OCI-LY1 (cell line): ENCODE results near the gene TTLL3.
"Not testable (repeated sequence)": the region's sequence is repeated elsewhere in the genome, so short reads cannot be mapped to it uniquely, and the experiment has no call there.

ENCODE experiments used
- H2AFZ ChIP-seq: fragments of 200-600 bp; sonication (generic), shearing (Covaris generic); 2 replicates; pipeline ENCODE4 v1.6.0; 2014; ENCODE audit warnings: antibody characterized with exemption, mild to moderate bottlenecking, low read length
- H3F3A ChIP-seq: fragments of 200-600 bp; sonication (generic), shearing (Covaris generic); 2 replicates; pipeline ENCODE4 v1.6.0; 2014; ENCODE audit warnings: mild to moderate bottlenecking, antibody characterized with exemption, low read length, moderate library complexity; ENCODE audit not compliant: insufficient read depth
- H3K27ac ChIP-seq: fragments of 200-600 bp; sonication (generic); 2 replicates; pipeline ENCODE4 v1.5.1; 2014; ENCODE audit warnings: low read length, mixed run types, mild to moderate bottlenecking, low read depth; ENCODE audit not compliant: poor library complexity, severe bottlenecking
- H3K27me3 ChIP-seq: fragments of 200-600 bp; sonication (generic); 2 replicates; pipeline ENCODE4 v1.6.0; 2014; ENCODE audit warnings: antibody characterized with exemption, mild to moderate bottlenecking, low read length, moderate library complexity; ENCODE audit not compliant: insufficient read depth
- H3K36me3 ChIP-seq: fragments of 200-600 bp; sonication (generic); 2 replicates; pipeline ENCODE4 v1.6.1; 2014; ENCODE audit warnings: mild to moderate bottlenecking, antibody characterized with exemption, low read length, moderate library complexity, mixed read lengths; ENCODE audit not compliant: insufficient read depth
- H3K4me1 ChIP-seq: fragments of 200-600 bp; sonication (generic); 2 replicates; pipeline ENCODE4 v1.5.1; 2014; ENCODE audit warnings: mild to moderate bottlenecking, low read length, moderate library complexity; ENCODE audit not compliant: insufficient read depth, severe bottlenecking
- H3K4me2 ChIP-seq: fragments of 200-600 bp; sonication (generic), shearing (Covaris generic); 2 replicates; pipeline ENCODE4 v1.6.1; 2014; ENCODE audit warnings: low read length
- H3K4me3 ChIP-seq: fragments of 200-600 bp; sonication (generic); 2 replicates; pipeline ENCODE4 v1.5.1; 2014; ENCODE audit warnings: low read length, low read depth, mild to moderate bottlenecking, mixed read lengths; ENCODE audit not compliant: poor library complexity, severe bottlenecking
- H3K79me2 ChIP-seq: fragments of 200-600 bp; shearing (Covaris generic); 2 replicates; pipeline ENCODE4 v1.6.1; 2016; ENCODE audit warnings: mixed run types, low read length, mixed read lengths; ENCODE audit not compliant: insufficient read depth
- H3K9ac ChIP-seq: fragments of 200-600 bp; sonication (generic), shearing (Covaris generic); 2 replicates; pipeline ENCODE4 v1.6.1; 2014; ENCODE audit warnings: mild to moderate bottlenecking, low read length, mixed read lengths
- H3K9me2 ChIP-seq: fragments of 200-600 bp; sonication (generic), shearing (Covaris generic); 2 replicates; pipeline ENCODE4 v1.6.1; 2014; ENCODE audit warnings: low read depth, mild to moderate bottlenecking, low read length, mixed read lengths
- H3K9me3 ChIP-seq: fragments of 200-600 bp; shearing (Covaris generic); 2 replicates; pipeline ENCODE4 v1.6.1; 2014; ENCODE audit warnings: low read length, mixed read lengths
- H4K20me1 ChIP-seq: fragments of 200-600 bp; sonication (generic), shearing (Covaris generic); 2 replicates; pipeline ENCODE4 v1.6.0; 2016; ENCODE audit warnings: mild to moderate bottlenecking, low read length; ENCODE audit not compliant: insufficient read depth
- EZH2 ChIP-seq: fragments of 200-600 bp; sonication (generic), shearing (Covaris generic); IDR thresholded peaks from 2 replicates; pipeline ENCODE4 v1.8.0; 2017; ENCODE audit warnings: borderline replicate concordance, mixed run types, mild to moderate bottlenecking, antibody characterized with exemption, low read length, moderate library complexity, mixed read lengths
- TF ChIP-seq, protein P1 (sequence below): fragments of 200-600 bp; sonication (generic), shearing (Covaris generic); IDR thresholded peaks from 2 replicates; pipeline ENCODE4 v1.5.1; 2017; ENCODE audit warnings: mild to moderate bottlenecking, antibody characterized with exemption, low read length, moderate library complexity, mixed read lengths

The TTLL3 gene

DNA sequence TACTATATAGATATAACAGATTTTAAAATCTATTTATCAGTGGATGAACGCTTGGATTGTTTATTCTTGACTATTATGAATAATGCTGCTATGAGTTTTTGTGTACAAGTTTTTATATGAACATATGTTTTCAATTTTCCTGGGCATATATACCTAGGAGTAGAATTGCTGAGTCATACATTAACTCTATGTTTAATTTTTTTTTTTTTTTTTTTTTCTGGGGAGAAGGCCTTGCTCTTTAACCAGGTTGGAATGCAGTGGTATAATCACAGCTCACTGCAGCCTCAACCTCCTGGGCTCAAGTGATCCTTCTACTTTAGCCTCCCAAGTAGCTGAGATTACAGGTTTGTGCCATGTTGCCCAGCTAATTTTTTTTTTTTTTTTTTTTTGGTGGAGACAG is 60.9 kb downstream of the TTLL3 start:
- Histone ChIP-seq H3K9ac (no peak overlapping the region), H3K79me2 (no peaks in the 10 kb centered on the region), H3K9me2 (no peaks in the 10 kb centered on the region), H3F3A (no peaks in the 10 kb centered on the region), H3K4me3 (no peak overlapping the region), H3K27ac (no peak overlapping the region), H3K9me3 (no peaks in the 10 kb centered on the region), H3K36me3 (no peaks in the 10 kb centered on the region), H3K4me2 (no peak overlapping the region), H4K20me1 (no peaks in the 10 kb centered on the region), H3K27me3 (no peaks in the 10 kb centered on the region), H3K4me1 (no peaks in the 10 kb centered on the region), H2AFZ (no peak overlapping the region)
- TF ChIP-seq, protein P1, sequence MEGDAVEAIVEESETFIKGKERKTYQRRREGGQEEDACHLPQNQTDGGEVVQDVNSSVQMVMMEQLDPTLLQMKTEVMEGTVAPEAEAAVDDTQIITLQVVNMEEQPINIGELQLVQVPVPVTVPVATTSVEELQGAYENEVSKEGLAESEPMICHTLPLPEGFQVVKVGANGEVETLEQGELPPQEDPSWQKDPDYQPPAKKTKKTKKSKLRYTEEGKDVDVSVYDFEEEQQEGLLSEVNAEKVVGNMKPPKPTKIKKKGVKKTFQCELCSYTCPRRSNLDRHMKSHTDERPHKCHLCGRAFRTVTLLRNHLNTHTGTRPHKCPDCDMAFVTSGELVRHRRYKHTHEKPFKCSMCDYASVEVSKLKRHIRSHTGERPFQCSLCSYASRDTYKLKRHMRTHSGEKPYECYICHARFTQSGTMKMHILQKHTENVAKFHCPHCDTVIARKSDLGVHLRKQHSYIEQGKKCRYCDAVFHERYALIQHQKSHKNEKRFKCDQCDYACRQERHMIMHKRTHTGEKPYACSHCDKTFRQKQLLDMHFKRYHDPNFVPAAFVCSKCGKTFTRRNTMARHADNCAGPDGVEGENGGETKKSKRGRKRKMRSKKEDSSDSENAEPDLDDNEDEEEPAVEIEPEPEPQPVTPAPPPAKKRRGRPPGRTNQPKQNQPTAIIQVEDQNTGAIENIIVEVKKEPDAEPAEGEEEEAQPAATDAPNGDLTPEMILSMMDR, result no peak
- no peak for TF ChIP-seq EZH2

DNA sequence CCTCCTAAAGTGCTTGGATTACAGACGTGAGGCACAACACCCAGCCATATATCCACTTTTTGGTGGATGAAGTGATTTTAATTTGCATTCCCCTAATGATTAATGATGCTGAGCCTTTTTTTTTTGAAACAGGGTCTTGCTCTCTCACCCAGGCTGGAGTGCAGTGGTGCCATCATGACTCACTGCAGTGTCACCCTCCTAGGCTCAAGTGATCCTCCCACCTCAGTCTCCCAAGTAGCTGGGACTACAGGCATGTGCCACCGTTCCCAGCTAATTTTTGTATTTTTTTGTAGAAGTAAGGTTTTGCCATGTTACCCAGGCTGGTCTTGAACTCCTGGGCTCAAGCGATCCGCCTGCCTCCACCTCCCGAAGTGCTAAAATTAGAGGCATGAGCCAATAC is 62.0 kb downstream of the TTLL3 start:
- H3K4me1 ChIP-seq, H3F3A ChIP-seq, H3K27ac ChIP-seq, H2AFZ ChIP-seq, H3K27me3 ChIP-seq, H3K9me3 ChIP-seq, H3K9me2 ChIP-seq, H3K4me3 ChIP-seq, H3K36me3 ChIP-seq, H3K79me2 ChIP-seq, H4K20me1 ChIP-seq, H3K9ac ChIP-seq, H3K4me2 ChIP-seq: not testable (repeated sequence)

DNA sequence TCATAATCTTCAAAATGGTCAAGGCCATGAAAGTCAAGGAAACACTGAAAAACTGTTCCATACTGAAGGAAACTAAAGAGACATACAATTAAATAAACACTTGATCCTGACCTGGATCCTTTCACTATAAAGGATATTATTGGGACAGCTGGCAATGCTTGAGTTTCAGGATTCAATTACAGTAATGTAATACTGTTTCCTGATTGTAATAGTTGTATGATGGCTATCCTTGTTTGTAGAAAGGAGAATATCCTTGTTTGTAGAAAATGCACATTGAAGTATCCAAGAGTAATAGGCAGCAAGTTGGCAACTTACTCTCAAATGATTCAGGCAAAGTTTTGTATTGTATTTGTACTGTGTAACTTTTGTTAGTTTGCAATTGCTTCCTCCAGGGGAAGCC is 65.4 kb downstream of the TTLL3 start:
- H3F3A ChIP-seq, result no peaks in the 10 kb centered on the region

DNA sequence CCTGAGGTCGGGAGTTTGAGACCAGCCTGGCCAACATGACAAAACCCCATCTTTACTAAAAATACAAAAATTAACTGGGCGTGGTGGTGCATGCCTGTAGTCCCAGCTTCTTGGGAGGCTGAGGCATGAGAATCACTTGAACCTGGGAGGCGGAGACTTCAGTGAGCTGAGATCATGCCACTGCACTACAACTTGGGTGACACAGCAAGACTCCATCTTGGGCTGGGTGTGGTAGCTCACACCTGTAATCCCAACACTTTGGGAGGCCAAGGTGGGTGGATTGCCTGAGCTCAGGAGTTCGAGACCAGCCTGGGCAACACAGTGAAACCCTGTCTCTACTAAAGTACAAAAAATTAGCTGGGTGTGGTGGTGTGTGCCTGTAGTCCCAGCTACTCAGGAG is 66.2 kb downstream of the TTLL3 start:
- H3K4me3 ChIP-seq, H3F3A ChIP-seq, H3K27me3 ChIP-seq, H2AFZ ChIP-seq, H3K27ac ChIP-seq, H3K9ac ChIP-seq, H3K4me2 ChIP-seq, H3K4me1 ChIP-seq, H3K79me2 ChIP-seq, H3K36me3 ChIP-seq, H3K9me2 ChIP-seq, H4K20me1 ChIP-seq, H3K9me3 ChIP-seq: not testable (repeated sequence)

More for the DNA sequence above, 65.4 kb downstream of the TTLL3 start:
- Histone ChIP-seq H3K9ac (no peak overlapping the region), H3K4me3 (no peak overlapping the region), H3K36me3 (no peaks in the 10 kb centered on the region), H2AFZ (no peak overlapping the region), H4K20me1 (no peaks in the 10 kb centered on the region), H3K79me2 (no peaks in the 10 kb centered on the region), H3K4me2 (no peak overlapping the region), H3K27me3 (no peaks in the 10 kb centered on the region), H3K4me1 (no peaks in the 10 kb centered on the region), H3K9me2 (no peaks in the 10 kb centered on the region), H3K27ac (no peak overlapping the region), H3K9me3 (no peaks in the 10 kb centered on the region)
- TF ChIP-seq EZH2, result no peak
- TF ChIP-seq, protein P1, result no peak
